Upper lobe of right lung (tissue), 1 donor: ENCODE measurements around the gene TP73. TPM values are rescaled to one million over a fixed set of nuclear protein-coding genes. Genes with fewer than 3 reads are reported as not detected.

Experiments
- ATAC-seq: fragments of 200-7000 bp; cut with Tn5 transposase; one replicate; pipeline ENCODE4 v1.9.1; 2020; ENCODE audit warnings: mild to moderate bottlenecking, moderate library complexity
- DNase-seq: peaks from one replicate; pipeline ENCODE4 v3.0.0-alpha.2; 2020
- H3K27ac ChIP-seq: fragments of 200-600 bp; one replicate; pipeline ENCODE4 v1.8.0; 2022
- H3K27me3 ChIP-seq: fragments of 200-600 bp; one replicate; pipeline ENCODE4 v1.8.0; 2022; ENCODE audit warnings: mild to moderate bottlenecking
- H3K36me3 ChIP-seq: fragments of 200-600 bp; one replicate; pipeline ENCODE4 v1.8.0; 2022
- H3K4me1 ChIP-seq: fragments of 200-600 bp; one replicate; pipeline ENCODE4 v1.8.0; 2022
- H3K4me3 ChIP-seq: fragments of 200-600 bp; one replicate; pipeline ENCODE4 v1.8.0; 2022; ENCODE audit warnings: mild to moderate bottlenecking
- H3K9me3 ChIP-seq: fragments of 200-600 bp; one replicate; pipeline ENCODE4 v1.8.0; 2022
- intact Hi-C: fragments of 100-400 bp; cut with DNase I; formaldehyde crosslinking; loops from one replicate; pipeline ENCODE4 v1.11.0; 2022
- total RNA-seq: library from RNA; stranded (reverse); fragmentation: NEBNext Ultra II Directional; extraction: Animal tissue kit (Norgen Biotek cat#: 25700); gene quantifications from one replicate; pipeline ENCODE4 v1.2.1, GENCODE V29; 2021
- TF ChIP-seq, protein P1 (sequence below): fragments of 200-600 bp; IDR thresholded peaks from one replicate; pipeline ENCODE4 v1.8.0; 2022; ENCODE audit warnings: antibody characterized with exemption
- donor health status: DM: no; HTN: yes; CAD: no; lungs with severe emphysema.

The TP73 gene
- total RNA-seq, 1 donor from 2014 or later = 0.29 TPM

DNA sequence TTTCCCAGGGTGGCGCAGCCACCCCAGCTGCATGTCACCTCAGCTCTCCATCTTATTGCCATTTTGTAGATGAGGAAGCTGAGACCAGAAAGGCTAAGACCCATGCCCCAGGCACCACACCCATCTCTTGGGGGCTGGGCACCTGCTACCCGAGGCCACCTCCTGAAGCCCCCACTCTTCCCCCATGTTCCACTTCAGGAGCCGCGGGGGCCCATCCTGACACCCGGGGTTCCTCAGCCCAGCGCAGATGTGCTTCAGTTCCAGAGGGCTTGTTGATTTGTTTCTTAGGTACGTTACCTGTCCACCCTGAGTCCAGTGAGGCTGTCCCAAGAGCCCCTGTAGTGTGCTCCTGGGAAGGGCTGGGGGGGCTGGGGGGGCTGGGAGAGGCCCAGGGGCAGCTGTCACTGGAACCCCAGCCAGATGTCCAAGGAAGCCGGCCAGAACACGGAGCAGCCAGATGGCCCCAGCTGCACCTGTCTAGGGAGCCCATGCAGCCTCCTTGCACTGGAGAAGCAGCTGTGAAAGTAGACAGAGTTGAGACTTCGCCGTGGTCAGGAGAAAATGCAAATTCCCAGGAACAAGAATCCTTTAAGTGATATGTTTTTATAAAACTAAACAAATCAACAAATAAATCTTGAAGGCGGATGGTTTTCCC is 82.8 kb downstream of the TP73 start:
- peaks cover 31% of the 10 kb centered on the region for H3K36me3 ChIP-seq
- DNase-seq = no peak

DNA sequence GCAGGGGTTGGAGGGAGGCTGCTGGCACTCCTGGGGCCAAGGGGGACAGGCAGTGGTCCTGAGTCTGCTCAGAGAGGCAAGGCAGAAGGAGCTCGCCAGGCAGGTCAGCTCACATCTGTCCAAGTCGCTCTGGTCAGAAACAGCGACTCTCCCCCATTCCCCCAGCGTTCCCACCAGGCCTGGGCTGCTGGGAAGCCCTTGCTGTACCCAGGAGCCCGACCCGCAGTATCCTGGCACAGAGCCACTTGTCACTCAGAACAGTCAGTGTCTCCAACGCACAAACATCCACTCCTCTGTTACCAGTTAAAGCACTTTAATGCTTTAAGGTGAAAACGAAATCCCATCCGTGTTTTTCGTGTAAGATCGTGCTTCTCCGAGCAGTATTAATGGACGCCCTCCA is 83.4 kb downstream of the TP73 start:
- Histone ChIP-seq H3K27ac (no peak overlapping the region), H3K4me3 (no peak overlapping the region), H3K4me1 (no peaks in the 10 kb centered on the region), H3K36me3 (peaks cover 31% of the 10 kb centered on the region), H3K9me3 (no peaks in the 10 kb centered on the region), H3K27me3 (peaks cover 13% of the 10 kb centered on the region)
- DNase-seq = no peak
- ATAC-seq = no peak
- TF ChIP-seq, protein P1, sequence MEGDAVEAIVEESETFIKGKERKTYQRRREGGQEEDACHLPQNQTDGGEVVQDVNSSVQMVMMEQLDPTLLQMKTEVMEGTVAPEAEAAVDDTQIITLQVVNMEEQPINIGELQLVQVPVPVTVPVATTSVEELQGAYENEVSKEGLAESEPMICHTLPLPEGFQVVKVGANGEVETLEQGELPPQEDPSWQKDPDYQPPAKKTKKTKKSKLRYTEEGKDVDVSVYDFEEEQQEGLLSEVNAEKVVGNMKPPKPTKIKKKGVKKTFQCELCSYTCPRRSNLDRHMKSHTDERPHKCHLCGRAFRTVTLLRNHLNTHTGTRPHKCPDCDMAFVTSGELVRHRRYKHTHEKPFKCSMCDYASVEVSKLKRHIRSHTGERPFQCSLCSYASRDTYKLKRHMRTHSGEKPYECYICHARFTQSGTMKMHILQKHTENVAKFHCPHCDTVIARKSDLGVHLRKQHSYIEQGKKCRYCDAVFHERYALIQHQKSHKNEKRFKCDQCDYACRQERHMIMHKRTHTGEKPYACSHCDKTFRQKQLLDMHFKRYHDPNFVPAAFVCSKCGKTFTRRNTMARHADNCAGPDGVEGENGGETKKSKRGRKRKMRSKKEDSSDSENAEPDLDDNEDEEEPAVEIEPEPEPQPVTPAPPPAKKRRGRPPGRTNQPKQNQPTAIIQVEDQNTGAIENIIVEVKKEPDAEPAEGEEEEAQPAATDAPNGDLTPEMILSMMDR = no peak
- intact Hi-C loops = no loop called here

More for the DNA sequence above, 82.8 kb downstream of the TP73 start:
- Histone ChIP-seq H3K9me3 (no peaks in the 10 kb centered on the region), H3K27ac (no peak overlapping the region), H3K4me3 (no peak overlapping the region), H3K4me1 (no peaks in the 10 kb centered on the region), H3K27me3 (peaks cover 16% of the 10 kb centered on the region)
- ATAC-seq = no peak
- TF ChIP-seq, protein P1 = no peak
- intact Hi-C loops = no loop called here

DNA sequence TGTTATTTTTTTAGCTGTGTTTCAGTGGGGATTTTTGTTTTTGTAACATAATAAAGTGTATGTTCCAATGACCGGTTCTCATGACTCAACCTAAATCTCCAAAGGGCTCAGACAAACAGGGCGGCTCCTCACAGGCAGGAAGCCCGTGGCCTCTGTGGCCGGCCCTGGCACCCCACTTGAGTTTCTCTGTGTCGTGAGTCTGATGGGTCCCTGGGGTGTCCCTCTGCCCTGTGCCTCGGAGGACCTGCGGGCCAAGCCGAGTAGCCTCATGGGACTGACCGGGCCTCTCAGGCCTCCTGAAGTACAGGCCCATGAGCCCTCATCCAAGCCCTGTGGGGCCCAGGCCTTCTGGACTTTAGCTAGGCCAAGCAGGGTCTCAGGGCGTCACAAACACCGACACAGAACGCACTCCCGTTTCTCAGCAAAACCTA is 83.8 kb downstream of the TP73 start:
- intact Hi-C loops = no loop called here
- Histone ChIP-seq H3K36me3 (peaks cover 34% of the 10 kb centered on the region), H3K4me1 (no peaks in the 10 kb centered on the region), H3K9me3 (no peaks in the 10 kb centered on the region), H3K4me3 (no peak overlapping the region), H3K27me3 (peaks cover 8% of the 10 kb centered on the region), H3K27ac (no peak overlapping the region)
- TF ChIP-seq, protein P1 = no peak
- ATAC-seq (no peak), DNase-seq (no peak)

DNA sequence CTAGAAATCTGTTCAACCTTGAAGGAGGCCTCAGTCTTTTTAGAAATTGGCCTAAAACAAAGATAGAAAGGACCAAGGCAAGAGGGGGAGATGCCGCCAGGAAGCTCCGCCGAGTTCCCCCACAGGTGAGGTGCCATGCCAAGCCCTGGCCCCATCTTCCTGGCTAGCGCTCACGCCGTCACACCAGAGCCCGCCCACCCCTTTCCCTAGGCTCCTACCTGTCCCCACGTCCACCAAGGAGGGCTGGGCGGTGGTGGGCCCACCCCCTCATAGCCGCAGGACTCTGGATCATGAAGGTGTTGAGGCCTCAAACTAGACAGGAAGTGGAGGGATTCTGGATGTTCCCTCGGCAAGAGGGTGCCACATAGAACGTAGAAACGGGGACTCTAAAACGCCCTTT is 84.4 kb downstream of the TP73 start:
- DNase-seq (no peak), ATAC-seq (no peak)
- H3K4me3 ChIP-seq = no peak overlapping the region
- no peak overlapping the region for H3K27ac ChIP-seq
- TF ChIP-seq, protein P1 = no peak
- no peaks in the 10 kb centered on the region for H3K4me1 ChIP-seq
- peaks cover 40% of the 10 kb centered on the region for H3K36me3 ChIP-seq
- peaks cover 5% of the 10 kb centered on the region for H3K27me3 ChIP-seq
- intact Hi-C loops = no loop called here
- no peaks in the 10 kb centered on the region for H3K9me3 ChIP-seq

DNA sequence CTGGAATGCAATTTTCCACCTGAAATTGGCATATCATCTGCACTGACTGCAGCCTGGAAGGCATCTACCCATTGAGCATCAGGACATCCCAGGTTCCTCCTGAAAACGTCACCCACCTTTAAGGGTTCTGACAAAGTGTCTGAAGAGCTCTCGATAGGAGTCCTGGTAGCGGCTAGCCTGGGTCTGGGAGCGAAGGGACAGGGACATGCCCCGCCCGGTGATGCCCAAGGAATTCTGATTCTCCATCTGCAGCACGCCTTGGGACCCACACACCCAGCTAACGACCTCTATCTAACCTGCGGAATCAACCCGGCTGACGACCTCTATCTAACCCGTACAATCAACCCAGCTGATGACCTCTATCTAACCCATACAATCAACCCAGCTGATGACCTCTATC is 86.6 kb downstream of the TP73 start:
- H3K4me3 ChIP-seq = no peak overlapping the region
- intact Hi-C loops = no loop called here
- peaks cover 52% of the 10 kb centered on the region for H3K36me3 ChIP-seq
- DNase-seq (no peak), ATAC-seq (no peak)
- no peaks in the 10 kb centered on the region for H3K4me1 ChIP-seq
- H3K27ac ChIP-seq = no peak overlapping the region
- H3K27me3 ChIP-seq = no peaks in the 10 kb centered on the region
- TF ChIP-seq, protein P1 = no peak
- no peaks in the 10 kb centered on the region for H3K9me3 ChIP-seq

DNA sequence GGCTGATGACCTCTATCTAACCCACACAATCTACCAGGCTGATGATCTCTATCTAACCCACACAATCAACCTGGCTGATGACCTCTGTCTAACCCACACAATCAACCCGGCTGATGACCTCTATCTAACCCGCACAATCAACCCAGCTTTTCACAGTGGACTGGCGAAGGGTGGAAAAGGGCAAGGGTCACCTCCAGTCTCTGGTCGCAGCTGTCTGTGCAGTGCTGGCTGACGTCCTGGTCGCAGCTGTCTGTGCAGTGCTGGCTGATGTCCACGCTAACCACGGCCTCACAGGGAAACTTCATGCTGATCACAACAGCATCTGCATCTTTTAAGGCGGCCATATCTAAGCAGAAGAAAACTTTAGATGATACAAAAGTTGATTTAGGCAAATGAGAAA is 87.7 kb downstream of the TP73 start:
- H3K4me1 ChIP-seq = no peaks in the 10 kb centered on the region
- no peak for ATAC-seq

More for the DNA sequence above, 87.7 kb downstream of the TP73 start:
- TF ChIP-seq, protein P1 = no peak
- no peaks in the 10 kb centered on the region for H3K9me3 ChIP-seq
- intact Hi-C loops = no loop called here
- no peak overlapping the region for H3K27ac ChIP-seq
- H3K27me3 ChIP-seq = no peaks in the 10 kb centered on the region
- H3K4me3 ChIP-seq = no peak overlapping the region
- no peak for DNase-seq
- H3K36me3 ChIP-seq = peaks cover 52% of the 10 kb centered on the region
